Effector CD8-positive, alpha-beta T cell (primary cell): ENCODE results near the gene APOBEC3B.
"Not testable (repeated sequence)": the region's sequence is repeated elsewhere in the genome, so short reads cannot be mapped to it uniquely, and the experiment has no call there.

Experiments used
- DNase-seq: peaks from one replicate; lab custom pipeline; 2025; lab: John Stamatoyannopoulos, UW

APOBEC3B gene

DNA sequence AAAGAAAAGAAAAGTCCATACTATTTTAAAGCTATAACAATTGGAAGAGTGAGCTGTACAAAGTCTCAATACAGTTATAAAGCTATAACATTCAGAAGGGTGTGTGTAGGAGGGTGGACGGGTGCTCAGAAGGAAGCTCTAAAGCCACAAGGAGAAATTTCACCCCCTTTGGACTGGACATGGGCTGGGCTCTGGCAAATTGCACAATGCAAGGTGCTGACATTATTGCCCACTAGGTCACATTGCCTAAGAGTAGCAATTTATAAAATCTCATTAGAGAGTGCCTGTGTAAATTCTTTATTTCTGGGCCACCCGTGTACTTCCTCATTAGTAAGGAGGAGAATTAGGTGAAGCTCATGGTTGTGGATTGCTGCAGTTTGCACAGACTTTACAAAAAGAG lies 30.4 kb upstream of the APOBEC3B start:
- DNase-seq, result no peak

DNA sequence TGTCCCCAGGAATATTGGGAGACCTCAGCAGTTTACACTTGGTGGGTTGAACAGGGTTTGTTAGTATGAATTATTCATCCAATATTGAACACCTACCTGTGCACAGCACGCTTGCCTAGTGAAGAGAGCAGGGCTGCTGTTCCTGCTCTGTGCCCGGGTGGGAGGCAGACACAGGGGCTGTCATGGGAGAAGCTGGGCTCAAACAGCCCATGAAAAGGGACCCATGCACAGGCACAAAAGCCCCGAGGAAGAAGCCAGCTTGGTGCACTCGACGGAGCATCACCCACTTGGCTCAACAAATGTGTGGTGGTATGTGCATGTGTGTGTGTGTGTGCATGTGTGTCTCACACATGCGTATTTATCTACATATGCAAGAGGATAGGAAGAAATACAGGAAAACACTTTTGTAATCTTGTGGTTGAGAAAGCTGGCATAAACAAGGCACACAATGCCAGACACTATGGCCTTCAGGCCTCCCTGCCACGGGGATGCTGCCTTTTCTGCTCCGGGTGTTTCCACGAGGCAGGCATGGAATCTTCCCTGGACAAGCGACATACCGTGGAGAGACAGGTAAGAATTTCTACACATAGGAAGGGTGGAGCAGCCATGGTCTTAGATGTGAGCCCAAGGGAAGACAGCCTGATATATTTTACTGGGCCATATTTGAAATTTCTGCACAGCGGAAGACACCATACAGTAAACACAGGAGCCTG lies 29.7 kb upstream of the APOBEC3B start:
- DNase-seq, result no peak

DNA sequence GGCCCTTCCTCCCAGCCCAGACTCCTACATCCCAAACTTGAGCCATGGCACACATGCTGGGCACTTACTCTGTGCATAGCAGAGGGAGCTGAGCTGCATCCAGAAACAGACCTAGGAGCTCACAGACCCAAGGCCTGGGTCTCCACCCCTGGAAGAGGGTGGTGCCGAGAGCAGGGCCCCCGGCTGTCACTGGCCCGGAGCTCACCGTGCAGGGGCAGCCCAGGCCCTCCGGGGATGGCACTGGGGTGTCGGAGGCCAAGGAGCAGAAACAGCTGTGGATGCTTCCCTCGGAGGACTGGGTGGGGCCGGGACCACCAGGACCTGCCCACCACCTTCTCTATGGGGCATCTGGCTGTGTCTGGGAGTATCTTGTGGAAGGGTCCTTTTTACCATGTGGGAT lies 29.1 kb upstream of the APOBEC3B start:
- DNase-seq, result no peak

DNA sequence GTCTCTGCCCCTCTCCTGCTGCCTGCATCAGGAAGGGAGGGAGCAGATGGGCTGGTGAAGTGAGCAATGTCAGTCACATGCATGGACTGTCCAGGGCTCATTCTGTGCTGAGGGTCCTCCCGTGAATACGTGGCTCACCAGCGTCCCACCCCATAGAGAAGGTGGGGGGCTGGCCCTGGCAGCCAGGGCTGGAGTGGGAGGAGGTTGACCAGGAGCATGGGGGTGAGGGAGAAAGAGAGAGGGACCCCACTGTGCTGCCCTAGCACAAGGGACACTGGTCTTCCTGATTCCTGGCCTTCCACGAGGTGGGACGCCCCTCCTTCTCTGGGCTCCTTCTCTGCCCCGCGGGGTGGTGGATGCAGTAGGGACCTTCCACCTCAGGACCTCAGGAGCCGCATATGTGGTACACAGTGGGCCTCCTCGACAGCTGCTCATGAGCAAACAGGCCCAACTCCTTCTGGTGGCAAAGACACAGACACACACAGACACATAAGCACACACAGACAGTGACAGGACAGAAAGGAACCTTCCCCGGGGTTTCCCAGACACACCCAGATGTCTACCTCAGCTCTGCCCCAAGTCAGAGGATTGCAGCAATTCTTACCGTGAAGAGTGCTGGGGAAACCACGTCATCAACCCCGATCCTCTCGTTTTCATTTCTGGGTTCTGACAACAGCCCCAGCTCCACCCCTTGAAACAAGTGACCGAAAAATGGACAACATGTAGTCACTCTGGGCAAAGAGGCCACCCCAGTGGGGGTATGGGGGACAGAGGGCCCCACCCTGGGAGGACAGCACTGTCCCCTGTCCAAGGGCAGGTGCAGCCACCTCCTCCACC lies 28.4 kb upstream of the APOBEC3B start:
- DNase-seq, result no peak

DNA sequence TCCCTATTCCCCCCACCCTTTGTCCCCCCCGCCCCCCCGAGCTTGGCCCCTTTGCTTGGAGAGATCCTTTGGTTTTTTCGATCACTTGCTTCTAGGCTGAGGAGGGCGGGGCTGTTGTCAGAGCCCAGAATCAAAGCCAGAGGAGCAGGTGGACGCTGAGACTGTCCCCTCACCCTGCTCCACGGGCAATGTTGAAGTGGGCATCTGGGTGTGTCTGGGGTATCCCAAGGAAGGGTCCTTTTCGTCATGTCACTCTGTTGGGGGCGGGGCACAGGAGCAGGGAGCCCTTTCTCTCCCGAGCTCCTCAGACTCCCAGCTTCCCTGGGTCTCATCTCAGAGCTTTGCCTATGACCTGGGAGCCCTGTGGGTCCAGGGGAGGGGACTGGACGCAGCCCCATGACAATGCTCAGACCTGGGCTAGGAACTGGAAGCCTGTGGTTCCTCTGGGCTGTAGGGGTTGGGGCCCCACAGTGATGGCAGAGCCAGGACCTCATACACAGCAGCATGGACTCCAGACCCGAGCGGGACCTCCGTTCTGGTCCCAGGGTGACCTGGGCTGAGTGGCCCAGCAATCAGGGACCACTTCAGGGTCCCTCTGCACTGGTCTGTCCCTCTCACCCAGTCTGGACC lies 27.6 kb upstream of the APOBEC3B start:
- DNase-seq, result no peak

DNA sequence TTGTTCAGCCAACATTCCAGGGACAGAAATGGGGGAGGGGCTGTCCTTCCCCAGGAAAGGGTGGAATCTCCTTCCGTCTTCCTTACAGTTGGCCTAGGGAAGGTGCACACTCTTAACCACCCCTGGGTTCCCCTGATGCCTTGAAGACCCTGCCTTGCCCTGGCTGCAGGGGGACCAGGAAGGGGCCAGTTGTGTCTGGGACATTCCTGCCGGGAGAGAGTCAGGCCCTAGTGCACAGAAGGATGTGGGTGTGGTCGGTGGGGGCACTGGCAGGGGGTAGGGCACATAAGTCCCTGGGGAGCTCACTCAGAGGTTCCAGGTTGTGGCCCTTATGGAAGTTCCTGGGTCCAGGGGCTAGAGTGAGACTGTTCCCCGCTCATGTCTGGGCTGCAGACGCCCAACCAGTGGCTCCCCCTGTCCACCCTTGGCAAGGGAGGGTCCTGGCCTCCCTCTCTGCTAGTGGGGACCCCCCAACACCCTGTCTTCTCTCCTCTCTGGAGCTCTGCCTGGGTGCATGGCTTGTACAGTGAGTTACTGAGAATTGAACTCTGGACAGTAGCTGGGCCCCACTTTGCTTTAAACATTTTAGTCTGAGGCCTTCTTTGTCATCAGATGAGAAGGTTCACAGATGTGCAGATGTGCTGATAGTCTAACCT lies 26.8 kb upstream of the APOBEC3B start:
- DNase-seq, result no peak

DNA sequence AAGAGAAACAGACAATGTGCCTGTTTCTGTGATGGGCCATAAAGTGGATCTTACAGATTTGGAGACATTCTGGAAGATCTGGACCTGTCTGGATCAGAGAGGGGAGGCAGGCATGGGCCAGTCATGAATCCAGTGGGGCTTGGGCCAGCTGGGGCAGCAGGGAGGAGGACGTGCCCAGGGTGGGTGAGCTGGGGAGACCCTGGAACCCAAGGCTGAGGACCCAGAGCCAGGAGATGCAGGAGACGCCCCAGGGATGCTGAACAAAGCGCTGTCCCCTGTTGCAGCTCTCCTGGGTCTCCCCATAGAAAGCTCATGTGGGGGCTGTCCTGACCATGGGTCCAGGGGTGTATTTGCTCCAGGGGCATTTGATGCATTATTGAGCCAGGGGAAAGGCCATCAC lies 26.2 kb upstream of the APOBEC3B start:
- DNase-seq, result no peak

DNA sequence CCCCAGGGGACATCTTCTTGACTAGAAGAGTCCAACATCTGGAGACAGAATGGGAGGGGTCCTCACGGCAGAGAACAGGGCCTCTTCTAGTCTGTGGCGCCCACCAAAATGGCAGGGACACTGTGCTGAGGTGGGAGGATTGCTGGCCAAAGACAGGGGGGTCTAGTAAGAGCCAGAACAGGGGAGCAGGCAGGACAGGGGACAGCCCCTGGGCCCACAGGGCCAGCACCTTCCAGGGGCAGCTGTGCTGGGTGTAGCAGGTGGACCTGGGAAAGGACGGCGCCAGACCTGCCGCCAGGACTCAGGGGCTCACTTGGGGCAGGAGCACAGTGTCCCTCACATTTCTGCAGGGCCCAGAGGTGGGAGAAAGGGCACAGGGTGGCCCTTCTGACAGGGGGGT lies 25.6 kb upstream of the APOBEC3B start:
- no peak for DNase-seq

DNA sequence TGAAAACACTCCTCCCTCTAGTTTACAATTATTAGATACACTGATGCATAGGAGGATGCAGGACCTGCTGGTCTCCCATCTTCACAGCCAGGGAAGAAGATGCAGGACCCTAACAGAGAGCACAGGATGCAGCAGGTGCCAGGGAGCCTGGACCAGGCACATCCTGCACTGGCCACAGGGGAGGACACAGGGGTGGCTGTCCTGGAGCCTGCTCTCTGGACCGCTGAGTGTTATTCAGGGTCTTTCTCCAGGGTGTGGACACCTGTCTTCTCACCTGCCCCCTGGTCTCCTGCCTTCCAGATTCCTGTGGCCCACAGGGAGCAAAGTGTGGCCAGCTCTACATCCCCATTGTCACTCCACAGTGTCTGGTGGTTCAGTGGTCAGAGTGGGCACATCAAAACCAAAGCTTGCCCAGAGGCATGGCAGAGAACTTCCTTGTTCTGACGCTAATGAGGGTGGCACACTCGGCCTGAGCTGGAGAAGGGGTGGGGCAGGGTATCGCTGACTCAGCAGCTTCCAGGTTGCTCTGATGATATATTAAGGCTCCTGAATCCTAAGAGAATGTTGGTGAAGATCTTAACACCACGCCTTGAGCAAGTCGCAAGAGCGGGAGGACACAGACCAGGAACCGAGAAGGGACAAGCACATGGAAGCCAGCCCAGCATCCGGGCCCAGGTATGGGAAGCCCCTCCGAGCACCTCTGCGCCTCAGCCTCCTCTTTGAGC lies 24.9 kb upstream of the APOBEC3B start, which contains the start of gene APOBEC3A:
TSS of gene APOBEC3A (plus strand) at position 564 of the 725 bp plus-strand sequence. CDS start at position 647, 83 bp downstream.
- no peak for DNase-seq

DNA sequence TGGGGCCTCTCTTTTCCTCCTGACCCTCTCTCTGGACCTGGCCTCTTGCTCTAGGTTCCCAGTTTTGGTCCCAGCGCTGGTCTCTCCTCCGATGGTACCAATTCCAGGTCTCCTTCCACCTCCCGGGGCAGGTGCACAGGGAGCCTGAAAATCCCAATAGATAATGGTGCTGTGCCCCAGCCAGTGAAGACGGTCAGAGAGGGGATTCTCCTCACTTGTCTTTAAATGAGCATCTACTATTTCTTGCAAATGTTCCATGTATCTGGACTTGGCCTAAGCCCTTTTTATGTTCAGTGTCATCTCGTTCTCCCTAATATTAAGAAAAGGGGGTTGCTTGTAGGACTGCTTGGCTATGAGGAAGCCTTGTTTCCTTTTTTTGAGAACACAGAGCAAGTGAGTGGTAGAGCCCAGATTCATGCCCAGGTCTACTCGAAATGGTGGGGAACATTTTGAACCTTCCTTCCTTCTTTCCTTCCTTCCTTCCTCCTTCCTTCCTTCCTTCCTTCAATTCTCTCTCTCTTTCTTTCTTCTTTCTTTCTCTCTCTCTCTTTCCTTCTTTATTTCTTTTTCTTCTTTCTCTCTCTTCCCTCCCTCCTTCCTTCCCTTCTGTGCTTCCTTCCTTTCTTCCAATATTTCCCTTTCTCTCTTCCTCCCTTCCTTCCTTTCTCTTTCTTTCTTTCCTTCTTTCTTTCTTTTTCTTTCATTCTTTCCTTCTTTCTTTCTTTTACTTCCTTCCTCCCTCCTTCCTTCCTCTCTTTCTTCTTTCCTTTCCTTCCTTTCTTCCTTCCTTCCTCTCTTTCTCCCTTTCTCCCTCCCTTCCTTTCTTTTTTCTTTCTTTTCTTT lies 24.1 kb upstream of the APOBEC3B start:
- no peak for DNase-seq

DNA sequence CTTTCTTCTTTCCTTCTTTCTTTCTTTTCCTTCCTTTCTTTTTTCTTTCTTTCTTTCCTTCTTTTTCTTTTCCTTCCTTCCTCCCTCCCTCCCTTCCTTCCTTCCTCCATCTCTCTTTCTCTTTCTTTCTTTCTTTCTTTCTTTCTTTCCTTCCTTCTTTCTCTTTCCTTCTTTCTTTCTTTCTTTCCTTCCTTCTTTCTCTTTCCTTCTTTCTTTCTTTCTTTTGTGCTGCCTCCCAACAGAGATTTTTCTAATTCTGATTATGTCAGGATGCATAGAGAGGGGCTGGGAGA lies 23.6 kb upstream of the APOBEC3B start:
- DNase-seq, result not testable (repeated sequence)

DNA sequence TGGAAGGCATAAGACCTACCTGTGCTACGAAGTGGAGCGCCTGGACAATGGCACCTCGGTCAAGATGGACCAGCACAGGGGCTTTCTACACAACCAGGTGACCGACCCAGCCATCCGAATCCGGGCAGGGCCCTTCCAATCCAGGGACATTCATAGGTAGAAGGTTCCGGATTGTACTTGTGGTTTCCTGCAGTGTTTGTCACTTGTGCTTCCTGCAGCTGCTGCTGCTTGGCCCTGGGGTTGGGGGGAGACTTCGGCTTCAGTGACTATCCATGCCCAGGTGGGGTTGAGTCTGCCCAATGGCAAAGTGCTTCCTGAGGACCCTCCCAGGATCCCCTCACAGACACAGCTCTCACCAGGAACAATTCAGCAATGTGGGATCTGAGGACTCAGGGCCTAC lies 22.6 kb upstream of the APOBEC3B start:
- DNase-seq, result no peak

DNA sequence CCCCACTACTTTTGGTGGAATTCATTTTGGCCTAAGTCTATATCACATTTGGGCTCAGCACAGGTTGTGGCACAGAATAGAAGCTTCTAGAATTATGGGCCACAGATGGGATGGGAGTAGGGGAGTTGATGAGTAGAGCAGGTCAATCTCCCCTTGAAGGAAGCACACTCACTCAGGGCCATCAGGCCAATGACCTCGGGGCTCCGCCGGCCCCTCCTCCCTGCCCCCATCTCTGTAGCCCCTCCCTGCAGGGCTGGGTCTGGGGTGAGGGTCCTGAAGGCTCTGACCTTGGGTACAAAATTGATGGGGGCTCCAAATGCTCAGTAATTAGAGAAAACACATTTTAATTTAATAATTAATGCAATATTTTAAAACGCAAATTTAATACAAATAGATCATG lies 21.5 kb upstream of the APOBEC3B start:
- DNase-seq, result not testable (repeated sequence)

DNA sequence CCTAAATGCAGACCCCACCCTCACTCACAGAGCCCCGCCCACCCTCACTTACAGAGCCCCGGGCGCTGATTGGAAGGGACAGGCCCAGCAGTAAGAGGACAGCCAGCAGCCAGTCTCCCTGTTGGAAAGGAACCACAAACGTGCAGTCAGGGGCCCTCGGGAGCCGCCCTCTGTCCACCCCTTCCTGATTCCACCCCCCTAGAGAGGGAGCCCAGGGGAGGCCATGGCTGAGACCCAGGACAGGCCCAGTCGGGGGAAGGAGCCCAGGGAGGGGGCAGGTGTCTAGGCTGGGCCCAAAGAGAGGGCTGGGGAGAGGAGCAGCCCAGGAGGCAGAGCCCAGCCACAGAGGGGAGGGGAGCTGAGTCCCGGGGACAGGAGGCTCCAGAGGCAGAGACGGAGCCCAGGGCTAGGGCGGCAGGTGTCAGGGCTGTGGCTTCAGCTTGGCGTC lies 18.8 kb upstream of the APOBEC3B start:
- DNase-seq, result not testable (repeated sequence)

DNA sequence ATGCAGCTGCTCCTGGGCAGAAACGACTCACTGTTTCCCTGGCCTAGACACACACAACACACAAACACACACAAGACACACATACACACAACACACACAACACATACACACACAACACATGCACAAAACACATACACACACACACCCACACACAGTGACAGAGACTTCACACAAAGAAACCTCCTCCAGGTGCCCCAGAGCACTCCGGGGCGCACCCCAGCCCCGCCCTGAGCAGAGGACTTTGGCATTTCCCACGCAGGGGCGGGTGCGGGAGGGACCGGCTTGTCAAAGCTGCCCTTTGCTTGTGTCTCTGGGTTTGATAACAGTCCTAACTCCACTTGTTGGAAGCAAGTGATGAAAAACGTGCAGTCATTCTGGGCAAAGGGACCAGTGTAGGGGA lies 18.3 kb upstream of the APOBEC3B start:
- DNase-seq, result no peak

DNA sequence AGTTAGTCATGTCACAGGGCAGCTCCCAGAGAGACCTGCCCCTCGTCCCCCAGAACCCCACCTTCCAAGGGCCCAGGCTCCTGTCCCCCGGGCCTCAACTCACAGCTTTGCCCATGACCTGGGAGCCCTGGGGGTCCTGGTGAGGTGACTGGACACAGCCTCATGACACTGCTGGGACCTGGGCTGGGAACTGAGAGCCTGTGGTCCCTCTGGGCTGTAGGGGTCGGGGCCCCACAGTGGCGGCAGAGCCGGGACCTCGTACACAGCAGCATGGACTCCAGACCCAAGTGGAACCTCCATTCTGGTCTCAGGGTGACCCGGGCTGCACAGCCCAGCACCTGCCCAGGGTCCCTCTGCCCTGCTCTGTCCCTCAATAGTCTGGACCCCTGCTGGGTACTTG lies 17.8 kb upstream of the APOBEC3B start:
- DNase-seq, result no peak

DNA sequence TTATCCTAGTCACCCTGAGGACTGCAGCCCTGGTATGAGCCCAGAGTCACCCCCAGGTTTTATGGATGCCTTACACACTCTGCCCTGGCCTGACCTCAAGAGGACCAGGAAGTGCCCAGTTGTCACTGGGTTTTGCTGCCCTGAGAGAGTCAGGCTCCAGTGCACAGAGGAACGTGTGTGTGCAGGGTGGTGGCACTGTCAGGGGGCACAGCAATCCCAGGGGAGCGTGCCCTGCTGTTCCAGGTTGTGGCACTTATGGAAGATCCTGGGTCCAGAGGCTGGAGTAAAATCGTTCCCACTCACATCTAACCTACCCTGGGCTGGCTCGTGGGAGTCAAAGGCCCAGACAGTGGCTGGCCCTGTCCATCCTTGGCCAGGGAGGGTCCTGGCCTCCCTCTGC lies 17.2 kb upstream of the APOBEC3B start:
- DNase-seq, result no peak

DNA sequence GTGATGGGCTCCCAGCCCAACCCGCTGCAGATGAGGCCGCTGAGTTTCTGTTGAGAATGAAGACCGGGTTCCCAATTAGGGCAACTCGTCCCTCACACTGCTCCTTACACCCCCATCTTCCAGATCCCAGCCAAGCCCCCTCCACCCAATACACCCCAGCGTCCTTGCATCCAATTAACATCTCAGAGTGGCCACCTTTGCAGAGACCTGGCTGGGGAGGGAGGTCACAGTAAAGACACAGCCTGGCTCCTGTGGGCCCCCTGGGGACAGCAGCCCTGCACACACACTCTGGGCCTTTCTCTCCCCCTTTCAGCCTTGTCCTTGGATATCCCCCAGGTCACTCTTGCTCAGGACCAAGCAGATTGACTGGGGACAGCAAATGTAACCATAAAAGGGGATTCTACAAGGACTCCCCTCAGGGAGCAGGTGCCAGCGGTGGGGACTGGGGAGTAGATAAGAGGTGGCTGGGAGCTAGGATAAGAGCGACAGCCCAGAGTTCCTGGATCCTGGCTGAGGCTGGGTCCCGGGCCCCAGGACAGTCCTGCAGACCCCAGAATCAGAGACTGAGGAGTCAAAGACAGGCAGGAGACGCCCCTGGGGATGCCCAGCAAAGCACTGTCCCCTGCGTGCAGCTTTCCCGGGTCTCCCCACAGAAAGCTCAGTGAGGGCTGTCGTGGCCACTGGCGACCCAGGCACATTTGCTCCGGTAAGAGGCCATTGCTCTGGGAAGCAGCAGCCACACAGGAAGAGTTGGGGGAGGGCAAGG lies 16.4 kb upstream of the APOBEC3B start:
- no peak for DNase-seq

DNA sequence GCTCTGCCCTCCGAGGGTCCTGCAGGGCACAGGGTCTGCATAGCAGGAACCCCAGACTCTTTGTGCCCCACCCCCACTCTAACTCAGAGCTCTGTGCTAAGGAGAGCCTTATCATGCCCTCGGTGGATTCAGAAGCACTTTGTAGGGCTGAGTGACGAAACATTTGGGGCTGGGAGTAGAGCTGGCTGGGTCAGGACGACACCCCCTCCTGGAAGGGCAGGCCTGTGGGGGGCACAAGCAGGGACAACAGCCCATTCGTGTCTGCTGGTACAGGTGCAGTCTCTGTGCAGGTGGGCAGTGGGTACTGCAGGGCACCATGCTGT lies 15.8 kb upstream of the APOBEC3B start:
- DNase-seq, result no peak

DNA sequence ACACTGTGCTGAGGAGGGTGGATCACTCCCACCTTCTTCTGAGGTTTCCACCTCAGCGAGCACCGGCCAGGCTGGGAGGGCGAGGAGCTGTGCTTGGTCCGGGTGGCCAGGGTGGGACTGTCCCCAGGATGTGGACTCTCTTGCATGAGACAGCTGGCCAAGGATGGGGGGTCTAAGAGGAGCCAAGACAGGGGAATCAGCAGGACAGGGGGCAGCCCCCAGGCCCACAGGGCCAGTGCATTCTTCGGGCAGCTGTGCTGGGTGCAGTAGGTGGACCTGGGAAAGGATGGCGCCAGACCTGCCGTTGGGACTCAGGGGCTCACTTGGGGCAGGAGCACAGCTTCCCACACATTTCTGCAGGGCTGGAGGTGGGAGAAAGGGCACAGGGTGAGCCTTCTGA lies 15.2 kb upstream of the APOBEC3B start:
- no peak for DNase-seq
